ENCODE results near the gene PHB1. TPM values are rescaled to one million over a fixed set of nuclear protein-coding genes. Genes with fewer than 3 reads are reported as not detected.

Gene PHB1
- total RNA-seq, 1 experiment from 2014 or later, result 275 TPM

DNA sequence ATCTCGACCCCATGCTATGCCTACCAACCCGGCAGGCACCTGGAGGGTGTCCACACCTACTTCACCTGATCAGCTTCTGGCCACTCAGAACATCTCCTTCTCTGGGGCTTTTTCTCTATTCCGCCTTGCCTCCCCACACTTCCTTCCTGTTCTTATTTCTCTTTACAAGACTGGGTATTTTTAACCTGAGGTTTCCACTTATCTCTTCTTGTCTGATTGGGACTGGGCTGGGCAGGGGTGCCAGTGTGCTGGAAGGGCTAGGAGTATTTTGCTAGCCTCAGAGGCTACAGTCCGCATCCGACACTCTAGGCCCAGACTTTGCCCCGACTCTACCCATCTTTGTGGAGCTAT lies 26.4 kb downstream of the PHB1 start:
- H3K4me3 ChIP-seq, result no peak overlapping the region
- H3K27me3 ChIP-seq (replicated peaks), result peaks cover 5% of the 10 kb centered on the region; the same call in 1 of the 2 replicates
- DNase-seq (ENCODE audit: low read depth in 1 of 2, low spot score in 2 of 2), result no peak
- no peaks in the 10 kb centered on the region for H3K9me3 ChIP-seq (replicated peaks)
- H3K36me3 ChIP-seq, result no peaks in the 10 kb centered on the region
- H3K4me1 ChIP-seq (replicated peaks), result peaks cover 20% of the 10 kb centered on the region
- H3K27ac ChIP-seq, result no peak overlapping the region

DNA sequence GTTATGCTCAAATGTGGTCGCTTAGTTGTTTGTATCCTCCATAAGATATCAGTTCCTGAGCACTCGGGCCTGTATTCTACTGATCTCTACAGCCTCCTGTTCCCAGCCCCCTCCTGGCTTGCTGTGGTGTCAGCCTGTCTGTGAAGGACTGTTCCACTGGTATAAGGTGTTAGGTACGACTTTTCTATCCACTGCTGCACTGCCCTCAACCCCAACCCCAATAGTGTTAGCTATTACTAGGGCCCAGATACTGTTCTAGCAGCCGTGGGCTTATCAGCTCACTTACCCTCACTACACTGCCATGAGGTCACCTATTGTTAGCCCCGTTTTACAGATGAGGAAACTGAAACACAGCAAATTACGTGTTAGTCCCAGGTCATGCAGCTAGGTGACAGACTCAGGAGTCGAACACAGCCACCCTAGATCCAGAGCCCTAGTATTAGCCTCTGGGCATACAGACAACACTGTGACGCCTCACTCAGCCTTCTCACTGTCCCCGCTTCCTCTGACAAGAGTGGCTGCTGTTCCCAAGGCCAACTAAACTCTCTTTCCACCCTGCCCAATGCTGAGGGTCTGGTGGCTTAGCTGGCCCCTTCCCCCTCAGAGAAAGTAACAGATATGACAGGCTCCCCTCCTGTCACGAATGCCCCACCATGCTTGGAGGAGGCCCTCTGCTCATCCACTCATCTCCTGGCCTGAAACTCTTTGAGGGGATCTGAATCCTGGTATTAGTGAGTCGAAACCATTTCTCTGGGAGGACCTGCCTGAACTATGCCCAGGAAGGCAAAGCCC lies 27.0 kb downstream of the PHB1 start:
- no peak overlapping the region for H3K27ac ChIP-seq
- H3K27me3 ChIP-seq (replicated peaks), result peaks cover 5% of the 10 kb centered on the region; the same call in 1 of the 2 replicates
- no peaks in the 10 kb centered on the region for H3K9me3 ChIP-seq (replicated peaks)
- DNase-seq (ENCODE audit: low read depth in 1 of 2, low spot score in 2 of 2), result no peak
- H3K4me1 ChIP-seq (replicated peaks), result peaks cover 20% of the 10 kb centered on the region
- H3K4me3 ChIP-seq, result no peak overlapping the region
- no peaks in the 10 kb centered on the region for H3K36me3 ChIP-seq

DNA sequence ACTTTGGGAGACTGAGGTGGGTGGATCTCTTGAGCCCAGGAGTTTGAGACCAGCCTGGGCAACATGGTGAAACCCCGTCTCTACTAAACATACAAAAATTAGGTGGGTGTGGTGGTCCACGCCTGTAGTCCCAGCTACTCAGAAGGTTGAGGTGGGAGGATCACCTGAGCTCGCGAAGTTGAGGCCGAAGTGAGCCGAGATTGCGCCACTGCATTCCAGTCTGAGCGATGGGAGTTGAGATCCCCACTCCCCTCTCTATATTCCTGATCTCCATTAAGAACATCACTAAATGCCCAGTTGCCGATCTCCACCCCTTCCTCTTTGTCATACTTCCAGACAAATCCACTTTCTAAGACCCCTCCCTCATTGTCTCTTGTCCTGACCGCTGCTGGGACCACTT lies 28.3 kb downstream of the PHB1 start:
- H3K36me3 ChIP-seq, result no peaks in the 10 kb centered on the region
- H3K4me3 ChIP-seq, result no peak overlapping the region

DNA sequence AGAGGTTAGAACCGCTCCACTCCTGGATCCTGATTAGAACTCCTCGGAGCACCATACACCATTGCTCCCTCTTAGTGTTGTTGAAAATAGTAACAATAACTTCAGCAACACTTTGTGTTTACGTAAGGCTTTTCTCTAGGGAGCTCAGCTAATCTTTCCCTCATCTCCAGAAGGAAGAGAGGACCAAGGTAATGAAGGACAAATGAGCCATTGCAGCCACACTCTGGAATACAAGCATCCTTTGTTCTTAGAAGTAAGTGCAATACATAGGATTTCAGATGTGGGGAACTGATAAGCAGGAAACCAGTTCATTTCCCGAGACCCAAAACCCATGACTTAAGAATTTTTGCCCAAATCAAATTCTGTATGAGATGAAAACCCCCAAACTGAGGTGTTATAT lies 29.7 kb downstream of the PHB1 start:
- H3K27me3 ChIP-seq (replicated peaks), result peaks cover 5% of the 10 kb centered on the region; the same call in 1 of the 2 replicates
- peaks cover 9% of the 10 kb centered on the region for H3K4me1 ChIP-seq (replicated peaks)
- H3K4me3 ChIP-seq, result no peak overlapping the region
- no peaks in the 10 kb centered on the region for H3K36me3 ChIP-seq
- H3K9me3 ChIP-seq (replicated peaks), result no peaks in the 10 kb centered on the region
- H3K27ac ChIP-seq, result no peak overlapping the region
- DNase-seq (ENCODE audit: low read depth in 1 of 2, low spot score in 2 of 2), result no peak

More for the DNA sequence above, 28.3 kb downstream of the PHB1 start:
- H3K27ac ChIP-seq, result no peak overlapping the region
- H3K4me1 ChIP-seq (replicated peaks), result peaks cover 20% of the 10 kb centered on the region
- peaks cover 5% of the 10 kb centered on the region; the same call in 1 of the 2 replicates for H3K27me3 ChIP-seq (replicated peaks)
- H3K9me3 ChIP-seq (replicated peaks), result no peaks in the 10 kb centered on the region
- no peak for DNase-seq (ENCODE audit: low read depth in 1 of 2, low spot score in 2 of 2)

DNA sequence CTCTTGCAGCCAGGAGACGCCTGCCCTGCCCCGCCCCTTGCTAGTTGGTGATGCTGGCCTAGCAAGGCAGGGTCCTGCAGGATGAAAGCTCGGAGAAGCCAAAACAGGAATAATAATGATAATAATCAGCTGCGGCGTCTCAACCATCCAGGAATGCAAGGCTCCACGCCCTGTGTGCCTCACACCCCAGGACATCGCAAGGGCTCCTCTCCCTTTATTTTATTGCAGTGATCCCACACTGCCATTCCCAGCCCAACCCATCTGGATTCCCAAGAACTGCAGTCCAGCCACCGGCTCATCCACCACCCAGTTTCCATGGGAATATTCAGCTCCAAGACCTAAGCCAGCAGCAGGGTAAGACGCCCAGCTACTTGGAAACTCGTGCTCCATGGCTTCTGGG lies 31.6 kb downstream of the PHB1 start:
- no peak for DNase-seq (ENCODE audit: low read depth in 1 of 2, low spot score in 2 of 2)
- no peak overlapping the region for H3K4me3 ChIP-seq
- no peaks in the 10 kb centered on the region for H3K4me1 ChIP-seq (replicated peaks)
- H3K36me3 ChIP-seq, result no peaks in the 10 kb centered on the region
- H3K27me3 ChIP-seq (replicated peaks), result peaks cover 5% of the 10 kb centered on the region; the same call in 1 of the 2 replicates
- no peak overlapping the region for H3K27ac ChIP-seq
- H3K9me3 ChIP-seq (replicated peaks), result no peaks in the 10 kb centered on the region

DNA sequence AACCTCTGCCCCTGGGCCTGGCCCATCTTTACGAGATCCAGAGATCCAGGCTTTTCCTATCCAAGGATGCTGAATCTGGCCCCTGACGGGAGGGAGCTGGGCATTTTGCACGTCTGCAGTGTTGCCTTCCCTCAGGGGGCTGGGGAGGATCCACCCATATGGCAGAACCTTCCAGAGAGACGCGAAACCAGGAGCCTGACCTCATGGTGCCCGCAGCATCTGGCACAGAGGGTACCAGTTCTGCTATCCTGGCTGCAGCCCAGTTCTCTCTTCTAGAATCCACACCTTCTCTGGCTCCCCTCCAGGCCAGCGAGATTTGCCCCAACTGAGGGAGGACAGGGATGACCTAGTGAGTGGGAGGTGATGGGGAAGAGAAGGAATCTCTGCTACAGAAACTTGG lies 32.1 kb downstream of the PHB1 start:
- Histone ChIP-seq H3K9me3 (replicated peaks) (no peaks in the 10 kb centered on the region), H3K27ac (no peak overlapping the region), H3K4me1 (replicated peaks) (no peaks in the 10 kb centered on the region), H3K36me3 (no peaks in the 10 kb centered on the region), H3K27me3 (replicated peaks) (peaks cover 5% of the 10 kb centered on the region; the same call in 1 of the 2 replicates), H3K4me3 (no peak overlapping the region)
- DNase-seq (ENCODE audit: low read depth in 1 of 2, low spot score in 2 of 2), result no peak

DNA sequence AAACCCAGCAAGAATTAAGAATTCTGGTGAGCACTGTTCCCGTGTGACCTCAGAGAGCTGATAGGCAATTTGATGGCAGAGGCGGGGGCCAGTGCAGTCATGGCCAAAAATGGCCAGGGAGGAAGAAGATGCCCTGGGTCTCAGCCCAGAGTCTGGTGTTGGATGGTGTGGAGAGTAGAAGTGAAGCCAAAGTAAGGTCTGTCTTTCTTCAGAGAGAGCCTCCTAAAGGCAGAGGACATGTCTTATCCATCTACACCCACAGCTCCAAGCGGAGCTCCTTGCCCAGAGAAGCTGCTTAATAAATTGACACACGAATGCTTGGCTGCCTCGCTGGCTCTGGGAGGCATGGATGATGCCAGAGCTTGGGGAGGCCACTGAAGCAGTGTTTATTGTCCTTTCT lies 32.9 kb downstream of the PHB1 start:
- Histone ChIP-seq H3K27ac (no peak overlapping the region), H3K4me1 (replicated peaks) (no peaks in the 10 kb centered on the region), H3K36me3 (no peaks in the 10 kb centered on the region), H3K27me3 (replicated peaks) (peaks cover 5% of the 10 kb centered on the region; the same call in 1 of the 2 replicates), H3K9me3 (replicated peaks) (no peaks in the 10 kb centered on the region), H3K4me3 (no peak overlapping the region)
- DNase-seq (ENCODE audit: low read depth in 1 of 2, low spot score in 2 of 2), result no peak

DNA sequence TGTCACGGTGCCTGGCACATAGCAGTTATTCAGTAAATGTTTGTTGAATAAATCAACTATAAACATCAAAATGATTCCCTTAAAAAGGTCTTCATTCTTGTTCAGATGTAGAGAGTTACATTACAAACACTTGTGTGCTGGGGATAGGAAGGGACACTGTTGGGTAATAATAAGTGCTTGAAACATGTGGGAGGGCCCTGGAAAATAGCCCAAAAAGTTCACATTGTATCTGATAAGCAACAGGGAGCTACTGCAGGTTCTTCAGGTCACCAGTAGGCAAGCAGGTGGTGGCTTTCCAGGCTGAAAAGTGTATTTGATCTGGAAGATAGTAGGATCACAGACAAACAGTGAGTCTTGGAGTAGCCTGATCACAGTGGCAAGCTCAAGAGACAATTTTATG lies 33.6 kb downstream of the PHB1 start:
- Histone ChIP-seq H3K9me3 (replicated peaks) (no peaks in the 10 kb centered on the region), H3K27me3 (replicated peaks) (peaks cover 5% of the 10 kb centered on the region; the same call in 1 of the 2 replicates), H3K4me3 (no peak overlapping the region), H3K27ac (no peak overlapping the region), H3K4me1 (replicated peaks) (no peaks in the 10 kb centered on the region), H3K36me3 (no peaks in the 10 kb centered on the region)
- DNase-seq (ENCODE audit: low read depth in 1 of 2, low spot score in 2 of 2), result no peak

DNA sequence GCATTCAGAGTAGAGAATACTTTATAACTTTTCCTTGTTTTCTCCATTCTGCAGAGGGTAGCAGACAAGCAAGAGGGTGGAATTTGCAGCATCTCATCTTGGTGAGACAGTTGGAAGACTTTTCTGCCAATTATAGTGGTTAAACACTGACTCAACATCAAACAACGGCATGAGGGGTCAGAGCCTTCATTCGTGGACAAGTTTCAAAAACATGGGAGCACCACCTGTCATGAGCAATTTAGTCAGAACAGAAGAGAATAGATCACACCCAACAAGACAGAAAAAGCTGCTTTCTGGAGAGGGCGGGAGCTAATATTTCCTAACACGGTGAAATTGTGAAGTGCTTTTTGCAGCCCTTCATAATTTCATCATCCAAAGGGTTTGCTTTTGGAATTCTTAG lies 34.8 kb downstream of the PHB1 start:
- Histone ChIP-seq H3K4me3 (no peak overlapping the region), H3K27ac (no peak overlapping the region), H3K4me1 (replicated peaks) (no peaks in the 10 kb centered on the region), H3K9me3 (replicated peaks) (no peaks in the 10 kb centered on the region), H3K36me3 (no peaks in the 10 kb centered on the region), H3K27me3 (replicated peaks) (no peaks in the 10 kb centered on the region)
- no peak for DNase-seq (ENCODE audit: low read depth in 1 of 2, low spot score in 2 of 2)

DNA sequence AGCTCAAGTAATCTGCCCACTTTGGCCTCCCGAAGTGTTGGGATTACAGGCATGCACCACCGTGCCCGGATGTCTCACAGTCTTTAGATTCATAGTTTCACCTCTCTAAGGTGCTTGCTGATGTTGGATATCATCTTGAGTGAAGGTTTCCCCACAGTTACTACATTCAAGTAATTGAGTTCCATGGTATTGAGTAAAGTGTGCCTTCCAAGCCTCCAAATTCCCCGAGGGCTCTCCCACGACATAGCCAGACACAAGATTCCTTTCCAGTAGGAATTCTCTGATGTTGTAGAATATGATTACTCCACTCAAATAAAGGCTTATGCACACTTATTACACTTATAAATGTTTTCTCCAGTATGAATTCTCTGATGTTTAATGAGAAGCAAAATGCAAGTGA lies 36.4 kb downstream of the PHB1 start:
- no peaks in the 10 kb centered on the region for H3K4me1 ChIP-seq (replicated peaks)
- H3K9me3 ChIP-seq (replicated peaks), result no peaks in the 10 kb centered on the region
- no peak for DNase-seq (ENCODE audit: low read depth in 1 of 2, low spot score in 2 of 2)
- H3K27me3 ChIP-seq (replicated peaks), result no peaks in the 10 kb centered on the region
- no peak overlapping the region for H3K27ac ChIP-seq
- H3K36me3 ChIP-seq, result no peaks in the 10 kb centered on the region
- no peak overlapping the region for H3K4me3 ChIP-seq

DNA sequence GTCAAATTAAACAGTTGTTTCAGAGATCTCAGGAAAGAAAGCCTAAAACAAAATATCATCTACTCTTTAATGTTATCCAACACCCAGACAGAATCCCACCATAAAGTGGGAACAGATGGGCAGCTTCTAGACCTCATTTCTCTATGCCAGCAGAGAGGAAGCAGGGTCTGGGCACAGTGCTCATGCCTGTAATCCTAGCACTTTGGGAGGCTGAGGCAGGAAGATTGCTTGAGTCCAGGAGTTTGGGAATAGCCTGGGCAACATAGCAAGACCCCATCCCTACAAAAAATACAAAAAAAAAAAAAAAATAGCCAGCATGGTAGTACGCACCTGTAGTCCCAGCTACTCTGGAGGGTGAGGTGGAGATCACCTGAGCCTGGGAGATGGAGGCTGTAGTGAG lies 39.1 kb downstream of the PHB1 start:
- Histone ChIP-seq H3K9me3 (replicated peaks) (no peaks in the 10 kb centered on the region), H3K27me3 (replicated peaks) (no peaks in the 10 kb centered on the region), H3K36me3 (no peaks in the 10 kb centered on the region), H3K4me1 (replicated peaks) (no peaks in the 10 kb centered on the region), H3K4me3 (no peak overlapping the region), H3K27ac (no peak overlapping the region)
- DNase-seq (ENCODE audit: low read depth in 1 of 2, low spot score in 2 of 2), result no peak

DNA sequence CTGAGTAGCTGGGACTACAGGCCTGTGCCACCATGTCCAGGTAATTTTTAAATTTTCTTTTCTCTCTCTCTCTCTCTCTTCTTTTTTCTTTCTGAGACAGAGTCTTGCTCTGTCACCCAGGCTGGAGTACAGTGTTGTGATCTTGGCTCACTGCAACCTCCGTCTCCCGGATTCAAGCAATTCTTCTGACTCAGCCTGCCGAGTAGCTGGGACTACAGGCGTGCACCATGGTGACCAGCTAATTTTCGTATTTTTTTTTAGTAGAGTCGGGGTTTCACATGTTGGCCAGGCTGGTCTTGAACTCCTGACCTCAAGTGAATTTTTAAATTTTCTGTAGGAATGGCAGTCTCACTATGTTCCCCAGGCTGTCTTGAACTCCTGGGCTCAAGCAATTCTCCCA lies 41.6 kb downstream of the PHB1 start:
- no peaks in the 10 kb centered on the region for H3K9me3 ChIP-seq (replicated peaks)
- no peaks in the 10 kb centered on the region for H3K36me3 ChIP-seq
- no peak overlapping the region for H3K27ac ChIP-seq
- no peak overlapping the region for H3K4me3 ChIP-seq
- DNase-seq (ENCODE audit: low read depth in 1 of 2, low spot score in 2 of 2), result no peak
- no peaks in the 10 kb centered on the region for H3K4me1 ChIP-seq (replicated peaks)
- no peaks in the 10 kb centered on the region for H3K27me3 ChIP-seq (replicated peaks)

DNA sequence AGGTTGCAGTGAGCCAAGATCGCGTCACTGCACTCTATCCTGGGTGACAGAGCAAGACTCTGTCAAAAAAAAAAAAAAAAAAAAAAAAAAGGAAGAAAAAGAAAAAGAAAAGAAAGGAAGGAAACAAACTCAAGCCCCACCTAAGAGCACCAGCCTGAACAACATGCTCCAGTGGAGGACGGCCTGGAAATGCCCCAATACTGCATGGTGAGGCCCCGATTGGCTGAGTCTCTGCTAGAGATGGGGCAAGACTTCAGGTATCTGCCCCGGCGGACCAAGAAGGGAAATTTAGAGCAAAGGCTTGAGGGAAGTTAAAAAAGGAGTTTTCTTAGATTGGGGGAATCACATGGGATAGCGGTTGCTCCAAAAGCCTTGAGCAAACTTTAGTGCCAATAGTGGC lies 42.3 kb downstream of the PHB1 start:
- Histone ChIP-seq H3K36me3 (no peaks in the 10 kb centered on the region), H3K27me3 (replicated peaks) (no peaks in the 10 kb centered on the region), H3K4me1 (replicated peaks) (no peaks in the 10 kb centered on the region), H3K4me3 (no peak overlapping the region), H3K9me3 (replicated peaks) (no peaks in the 10 kb centered on the region), H3K27ac (no peak overlapping the region)
- no peak for DNase-seq (ENCODE audit: low read depth in 1 of 2, low spot score in 2 of 2)

DNA sequence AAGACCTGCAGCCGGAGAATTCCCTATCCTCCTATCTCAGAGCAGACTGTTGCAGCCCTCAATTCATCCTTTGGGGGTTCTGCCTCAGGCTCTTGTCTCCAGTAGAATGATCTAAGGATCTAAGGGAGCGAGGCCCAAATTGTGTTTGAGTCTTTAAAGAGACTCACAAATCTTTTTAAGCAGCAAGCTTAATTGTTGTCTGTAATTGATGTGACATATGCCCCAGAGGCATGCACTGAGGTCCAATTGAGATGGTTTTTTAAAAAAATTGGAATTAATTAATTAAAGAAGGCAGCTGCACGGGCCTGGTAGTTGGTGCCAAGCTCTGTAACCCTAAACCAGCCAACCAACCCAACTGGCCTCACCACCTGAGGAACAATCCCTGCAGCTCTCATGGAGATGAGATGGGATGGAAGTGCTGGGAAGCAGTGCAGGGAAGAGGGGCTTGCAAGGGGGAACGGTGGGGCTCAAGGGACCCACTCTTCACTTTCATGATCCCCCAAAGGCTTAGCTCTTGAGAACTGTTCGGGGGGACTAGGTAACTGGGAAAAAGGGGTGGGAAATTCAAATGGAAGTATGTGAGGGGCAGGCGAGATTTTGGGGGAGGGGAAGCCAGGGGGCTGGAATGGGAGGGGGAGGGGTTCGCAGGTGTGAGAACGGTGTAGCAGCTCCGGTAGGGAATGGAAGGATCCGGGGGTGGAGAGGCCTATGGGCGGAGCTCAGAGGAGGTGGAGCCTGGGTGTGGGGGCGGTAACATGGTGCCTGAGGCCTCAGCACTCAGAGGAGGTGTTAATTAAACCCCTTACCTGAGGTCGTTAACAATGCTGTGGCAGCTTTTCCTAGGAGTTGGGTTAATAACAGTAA lies 43.5 kb downstream of the PHB1 start:
- H3K9me3 ChIP-seq (replicated peaks), result no peaks in the 10 kb centered on the region
- H3K36me3 ChIP-seq, result no peaks in the 10 kb centered on the region
- no peak for DNase-seq (ENCODE audit: low read depth in 1 of 2, low spot score in 2 of 2)
- H3K27me3 ChIP-seq (replicated peaks), result no peaks in the 10 kb centered on the region
- H3K4me3 ChIP-seq, result no peak overlapping the region
- no peaks in the 10 kb centered on the region for H3K4me1 ChIP-seq (replicated peaks)
- H3K27ac ChIP-seq, result no peak overlapping the region

All from SJSA1 (cell line).